ENCODE measurements around the gene MAGIX.

DNA sequence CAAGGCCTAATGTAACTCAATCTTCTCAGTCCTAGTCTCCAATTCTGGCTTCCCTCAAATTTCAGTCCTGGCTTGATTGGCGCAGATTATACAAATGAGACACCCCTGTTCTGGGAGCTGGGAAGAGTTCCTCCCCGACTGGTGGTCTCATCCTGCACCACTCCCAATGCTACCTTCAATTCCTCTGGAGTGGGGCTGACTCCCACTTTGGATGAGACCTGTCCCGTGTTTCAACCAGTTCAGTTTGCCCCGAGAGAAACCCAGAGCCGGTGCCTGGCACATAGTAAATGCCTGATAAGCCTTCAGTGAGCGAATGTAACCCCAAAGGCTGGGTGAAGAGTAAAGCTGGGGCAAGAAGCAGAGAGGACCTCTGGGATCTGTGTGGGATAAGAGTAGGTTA, 41.5 kb downstream of the MAGIX start:
- TF ChIP-seq TAF1 (IDR thresholded peaks at IDR 0.05; ENCODE audit: low read depth) (no peak), CEBPB (IDR thresholded peaks at IDR 0.05) (no peak), EP300 (IDR thresholded peaks at IDR 0.05; ENCODE audit: borderline replicate concordance) (no peak), NFIC (IDR thresholded peaks at IDR 0.05) (no peak), CREB1 (IDR thresholded peaks at IDR 0.05; ENCODE audit: low read depth) (no peak), ZBTB7A (IDR thresholded peaks at IDR 0.05; ENCODE audit: low read depth) (no peak), RAD21 (IDR thresholded peaks at IDR 0.05; ENCODE audit: low read depth) (no peak), TCF12 (IDR thresholded peaks at IDR 0.05; ENCODE audit: low read depth) (no peak)
- TF ChIP-seq, protein P1, sequence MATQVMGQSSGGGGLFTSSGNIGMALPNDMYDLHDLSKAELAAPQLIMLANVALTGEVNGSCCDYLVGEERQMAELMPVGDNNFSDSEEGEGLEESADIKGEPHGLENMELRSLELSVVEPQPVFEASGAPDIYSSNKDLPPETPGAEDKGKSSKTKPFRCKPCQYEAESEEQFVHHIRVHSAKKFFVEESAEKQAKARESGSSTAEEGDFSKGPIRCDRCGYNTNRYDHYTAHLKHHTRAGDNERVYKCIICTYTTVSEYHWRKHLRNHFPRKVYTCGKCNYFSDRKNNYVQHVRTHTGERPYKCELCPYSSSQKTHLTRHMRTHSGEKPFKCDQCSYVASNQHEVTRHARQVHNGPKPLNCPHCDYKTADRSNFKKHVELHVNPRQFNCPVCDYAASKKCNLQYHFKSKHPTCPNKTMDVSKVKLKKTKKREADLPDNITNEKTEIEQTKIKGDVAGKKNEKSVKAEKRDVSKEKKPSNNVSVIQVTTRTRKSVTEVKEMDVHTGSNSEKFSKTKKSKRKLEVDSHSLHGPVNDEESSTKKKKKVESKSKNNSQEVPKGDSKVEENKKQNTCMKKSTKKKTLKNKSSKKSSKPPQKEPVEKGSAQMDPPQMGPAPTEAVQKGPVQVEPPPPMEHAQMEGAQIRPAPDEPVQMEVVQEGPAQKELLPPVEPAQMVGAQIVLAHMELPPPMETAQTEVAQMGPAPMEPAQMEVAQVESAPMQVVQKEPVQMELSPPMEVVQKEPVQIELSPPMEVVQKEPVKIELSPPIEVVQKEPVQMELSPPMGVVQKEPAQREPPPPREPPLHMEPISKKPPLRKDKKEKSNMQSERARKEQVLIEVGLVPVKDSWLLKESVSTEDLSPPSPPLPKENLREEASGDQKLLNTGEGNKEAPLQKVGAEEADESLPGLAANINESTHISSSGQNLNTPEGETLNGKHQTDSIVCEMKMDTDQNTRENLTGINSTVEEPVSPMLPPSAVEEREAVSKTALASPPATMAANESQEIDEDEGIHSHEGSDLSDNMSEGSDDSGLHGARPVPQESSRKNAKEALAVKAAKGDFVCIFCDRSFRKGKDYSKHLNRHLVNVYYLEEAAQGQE (IDR thresholded peaks at IDR 0.05; ENCODE audit: low read depth), result no peak
- TF ChIP-seq, protein P2, sequence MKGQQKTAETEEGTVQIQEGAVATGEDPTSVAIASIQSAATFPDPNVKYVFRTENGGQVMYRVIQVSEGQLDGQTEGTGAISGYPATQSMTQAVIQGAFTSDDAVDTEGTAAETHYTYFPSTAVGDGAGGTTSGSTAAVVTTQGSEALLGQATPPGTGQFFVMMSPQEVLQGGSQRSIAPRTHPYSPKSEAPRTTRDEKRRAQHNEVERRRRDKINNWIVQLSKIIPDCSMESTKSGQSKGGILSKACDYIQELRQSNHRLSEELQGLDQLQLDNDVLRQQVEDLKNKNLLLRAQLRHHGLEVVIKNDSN (IDR thresholded peaks at IDR 0.05), result no peak

All from Ishikawa (cell line).